ENCODE measurements around the gene MAST4.
"Not testable (repeated sequence)": the region's sequence is repeated elsewhere in the genome, so short reads cannot be mapped to it uniquely, and the experiment has no call there.

MAST4 gene

DNA sequence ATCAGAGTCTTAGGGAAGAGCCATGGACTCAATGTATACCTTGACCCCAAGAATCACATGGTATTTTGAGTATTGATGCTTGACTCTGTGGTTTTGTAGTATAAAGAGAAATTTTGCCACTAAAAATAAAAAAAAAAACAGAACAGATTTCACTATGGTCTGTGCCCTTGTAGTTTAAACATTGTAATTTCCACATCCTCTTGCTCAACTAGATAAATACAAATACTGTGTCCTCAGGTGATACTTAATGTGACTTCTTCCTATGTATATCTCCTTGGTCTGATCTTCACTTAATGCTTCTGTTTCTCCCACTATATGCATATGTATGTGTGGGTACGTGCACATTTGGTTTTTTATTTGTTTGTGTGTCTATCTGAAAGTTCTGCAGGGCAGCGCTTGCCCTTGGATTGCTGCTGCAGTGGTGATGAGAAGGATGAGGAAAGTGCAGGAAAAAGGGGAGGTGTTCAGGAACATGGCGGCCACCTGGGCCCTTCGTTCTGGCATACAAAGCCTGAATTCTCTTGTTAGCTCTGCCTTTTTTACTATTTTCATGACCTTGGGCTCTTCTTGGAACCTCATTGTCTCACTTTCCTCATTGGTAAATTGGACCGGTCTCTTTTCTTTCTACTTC, 222.2 kb downstream of the MAST4 start:
- no peak for DNase-seq

DNA sequence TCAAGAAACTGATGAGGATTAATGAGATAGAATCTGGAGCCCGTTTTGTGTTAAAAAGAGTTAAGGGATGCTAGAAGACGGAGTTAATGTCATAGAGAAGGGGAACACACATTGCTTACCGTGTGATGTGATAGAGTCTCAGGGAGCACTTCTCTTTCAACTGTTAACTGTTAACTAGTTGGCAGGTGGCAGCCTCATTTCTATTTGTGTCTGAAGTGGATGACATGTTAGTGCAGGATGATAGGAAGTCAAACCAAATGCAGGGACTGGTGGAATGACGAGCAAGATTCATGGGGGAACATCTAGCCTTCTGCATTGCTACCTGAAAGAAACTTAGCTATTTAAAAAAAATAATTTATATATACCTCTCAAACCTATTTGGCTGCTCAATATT, 222.7 kb downstream of the MAST4 start:
- DNase-seq, result no peak

DNA sequence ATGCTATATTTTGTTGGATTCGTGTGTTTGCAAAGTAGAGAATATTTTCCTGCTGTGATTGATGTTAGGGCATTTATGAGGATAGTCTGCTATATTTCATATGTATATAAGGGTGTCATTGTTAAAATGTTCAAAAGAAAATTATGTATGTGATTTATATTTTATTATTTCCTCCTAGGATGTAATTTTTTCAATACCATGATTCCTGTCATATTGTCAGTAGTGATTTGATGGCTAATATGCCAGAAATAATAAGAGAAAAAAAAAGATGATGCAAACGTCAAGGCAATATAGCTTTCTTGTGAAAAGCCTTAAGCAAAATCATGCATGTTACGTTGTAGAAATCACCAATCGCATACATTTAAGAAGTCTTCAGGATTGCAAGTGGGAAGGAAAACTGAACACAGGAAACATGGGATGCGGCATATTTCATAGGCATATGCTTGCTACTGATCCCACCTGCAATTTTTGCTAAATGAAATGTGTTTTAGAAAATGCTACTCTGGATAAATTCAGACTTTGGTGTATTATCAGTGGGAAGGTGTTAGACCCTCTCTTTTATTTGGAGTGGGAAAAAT, 224.5 kb downstream of the MAST4 start:
- DNase-seq, result no peak

DNA sequence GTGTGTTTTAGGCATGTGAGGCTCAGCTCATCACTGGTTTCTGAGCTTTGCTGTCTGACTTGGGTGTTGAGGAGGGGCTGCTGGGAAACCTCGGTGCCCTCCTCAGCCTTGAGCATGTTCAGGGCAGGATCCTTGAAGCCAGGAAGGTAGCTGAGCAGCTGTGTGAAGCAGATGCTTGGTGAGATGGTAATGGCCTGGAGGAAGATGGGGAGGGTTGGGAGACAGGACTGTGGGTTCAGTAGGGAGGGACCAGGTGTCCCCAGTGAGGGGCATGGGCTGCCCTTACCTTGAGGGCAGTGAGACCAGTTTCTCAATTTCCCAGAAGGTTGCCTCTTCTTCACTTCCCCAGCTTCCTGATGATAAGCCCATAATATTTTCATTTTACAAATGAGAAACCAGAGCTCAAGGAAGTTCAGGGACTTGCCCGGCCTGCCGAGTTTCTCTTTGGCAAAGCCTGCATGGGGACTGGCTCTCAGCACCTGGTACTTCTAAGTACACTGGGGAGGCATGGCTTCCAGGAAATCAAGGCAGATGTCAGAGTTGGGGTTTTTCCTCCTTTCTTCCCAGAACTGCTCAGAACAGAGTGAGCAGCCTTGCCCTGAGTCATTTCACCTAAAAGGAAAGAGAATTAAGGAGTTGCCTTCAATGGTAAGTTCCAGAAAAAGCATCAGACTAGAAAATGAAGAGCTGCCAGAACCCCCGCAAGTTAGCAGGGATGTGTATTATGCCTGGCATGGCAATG, 225.7 kb downstream of the MAST4 start:
- DNase-seq, result no peak

DNA sequence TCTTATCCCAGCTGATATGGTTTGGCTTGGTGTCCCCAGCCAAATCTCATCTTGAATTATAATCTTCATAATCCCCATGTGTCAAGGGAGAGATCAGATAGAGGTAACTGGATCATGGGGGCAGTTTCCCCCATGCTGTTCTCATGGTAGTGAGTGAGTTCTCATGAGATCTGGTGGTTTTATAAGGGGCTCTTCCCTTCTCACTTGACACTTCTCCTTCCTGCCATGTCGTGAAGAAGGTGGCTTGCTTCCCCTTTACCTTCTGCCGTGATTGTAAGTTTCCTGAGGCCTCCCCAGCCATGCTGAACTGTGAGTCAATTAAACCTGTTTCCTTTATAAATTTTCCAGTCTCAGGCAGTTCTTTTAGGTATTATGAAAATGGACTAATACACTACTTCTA, 226.7 kb downstream of the MAST4 start:
- DNase-seq, result not testable (repeated sequence)

DNA sequence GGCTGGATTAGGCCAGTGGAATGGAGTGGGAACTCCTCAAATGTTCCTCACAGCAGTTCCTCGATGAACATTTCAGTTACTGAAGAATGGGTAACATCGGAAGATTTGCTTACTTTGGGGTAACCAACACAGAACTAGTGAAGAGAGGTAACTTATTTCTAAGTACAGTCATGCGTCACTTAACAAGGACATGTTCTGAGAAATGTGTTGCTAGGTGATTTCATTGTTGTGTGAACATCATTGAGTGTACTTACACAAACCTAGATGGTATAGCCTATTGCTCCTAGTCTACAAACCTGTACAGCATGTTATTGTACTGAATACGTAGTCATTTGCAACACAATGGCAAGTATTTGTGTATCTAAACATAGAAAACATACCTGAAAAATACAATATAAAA, 228.3 kb downstream of the MAST4 start:
- no peak for DNase-seq

DNA sequence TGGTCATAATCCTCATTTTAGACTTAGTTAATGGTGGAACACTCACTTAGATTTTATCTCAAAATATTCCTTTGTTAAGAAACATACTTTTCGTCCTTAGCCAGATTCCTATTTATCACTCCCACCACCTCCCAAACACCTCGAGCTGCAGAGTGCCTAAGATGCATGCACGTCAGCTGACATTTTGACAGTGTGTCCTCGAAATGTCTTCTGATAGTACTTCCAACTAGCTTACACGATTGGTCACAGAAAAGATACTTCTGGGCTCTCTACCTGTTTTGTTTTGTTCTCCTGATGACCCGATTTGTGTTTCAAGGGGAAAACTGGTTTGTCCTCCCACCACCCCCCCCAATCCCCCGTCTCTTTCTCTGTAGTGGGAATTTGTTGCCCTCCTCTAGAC, 230.1 kb downstream of the MAST4 start:
- DNase-seq, result no peak

DNA sequence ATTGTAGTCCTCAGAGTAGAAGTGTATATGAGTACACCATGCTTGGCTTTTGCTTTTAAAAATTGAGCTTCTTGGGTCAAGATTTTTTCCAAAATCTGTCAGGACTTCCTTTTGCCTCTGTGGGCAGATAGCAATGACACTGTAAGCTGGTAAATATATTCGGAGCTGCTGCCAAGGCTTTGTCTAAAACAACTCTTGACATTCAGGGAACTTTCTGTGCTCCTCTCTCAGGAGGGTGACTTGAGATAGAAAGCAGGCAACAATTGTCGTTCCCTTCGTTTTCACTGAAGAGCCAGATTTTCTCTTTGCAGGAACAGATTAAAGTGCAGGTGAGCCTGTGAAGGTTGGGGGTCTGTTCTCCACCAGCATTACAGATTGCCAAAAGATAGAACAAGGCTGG, 230.5 kb downstream of the MAST4 start:
- DNase-seq, result no peak

DNA sequence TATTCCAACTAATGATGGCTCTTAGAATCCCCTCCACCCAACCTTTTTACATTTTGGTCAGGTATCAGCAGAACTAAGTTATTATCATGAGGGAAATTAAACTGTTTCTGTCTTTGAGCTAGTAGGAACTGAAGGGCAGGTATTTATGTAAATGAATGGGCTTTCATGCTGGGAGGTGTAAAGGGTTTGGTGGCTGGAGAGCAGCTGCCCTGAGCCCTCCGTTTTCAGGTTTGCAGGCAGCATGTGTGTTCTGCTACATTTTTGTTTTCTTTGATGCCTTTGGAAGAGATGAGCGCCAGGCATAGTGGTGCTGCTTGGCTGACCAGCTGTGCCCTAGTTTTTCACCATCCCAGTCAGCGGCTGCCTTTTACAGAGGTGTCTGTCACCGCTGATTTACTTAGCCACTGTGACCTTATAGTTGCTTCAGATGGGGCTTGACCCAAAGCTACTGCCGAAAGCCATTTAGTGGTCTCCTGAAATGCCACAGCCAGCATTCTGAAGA, 231.9 kb downstream of the MAST4 start:
- no peak for DNase-seq

DNA sequence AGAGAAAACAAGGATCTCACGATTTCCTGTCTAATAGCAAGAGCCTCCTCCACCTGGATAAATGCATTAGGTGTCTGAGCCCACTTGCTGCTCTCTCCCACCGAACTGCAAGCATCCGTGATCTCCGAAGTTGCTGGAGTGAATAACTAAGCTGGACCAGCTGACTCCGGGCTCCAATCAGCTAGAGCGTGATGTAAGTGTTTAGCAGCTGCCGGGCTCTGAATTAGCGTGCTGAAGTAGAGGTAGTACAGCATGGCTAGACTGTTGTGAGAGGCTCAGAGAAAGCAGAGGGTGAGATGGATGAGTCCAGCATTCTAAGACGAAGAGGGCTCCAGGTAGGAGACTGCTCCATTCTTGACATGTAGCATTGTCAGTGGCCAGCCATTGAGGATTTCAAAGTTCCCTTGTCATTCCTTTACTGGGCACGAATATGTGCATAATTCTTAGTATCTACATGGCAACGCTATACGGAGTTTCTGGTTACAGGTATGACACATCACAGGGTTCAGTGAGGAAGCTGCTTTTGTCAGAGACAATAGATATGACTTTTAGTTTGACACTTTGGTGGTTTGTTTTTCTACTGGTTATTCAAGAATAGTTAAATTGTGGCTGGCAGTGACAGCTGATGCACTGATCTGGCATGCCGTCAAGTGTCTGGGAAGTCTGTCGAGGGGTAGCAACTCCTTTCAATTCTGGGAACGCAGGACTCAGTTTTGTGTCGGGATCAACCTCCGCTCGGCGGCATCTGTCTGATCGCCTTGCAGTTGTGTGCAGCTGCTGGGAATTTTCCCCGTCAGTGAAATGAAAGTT, 232.6 kb downstream of the MAST4 start:
- no peak for DNase-seq

DNA sequence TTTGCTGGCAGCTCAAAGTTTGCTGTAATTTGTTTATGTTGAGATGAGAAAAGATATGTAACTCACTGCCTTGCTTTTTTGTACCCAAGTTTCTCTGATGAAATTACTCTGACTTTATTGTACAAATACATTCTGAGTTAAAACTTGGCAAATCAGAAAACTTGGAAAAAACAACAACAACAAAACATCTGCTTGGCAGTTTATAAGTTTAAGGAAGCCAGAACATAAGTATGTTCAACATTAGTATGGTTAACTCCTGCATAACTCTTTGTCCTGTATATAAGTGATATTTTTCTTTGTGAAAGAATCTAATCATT, 233.1 kb downstream of the MAST4 start:
- DNase-seq, result no peak

DNA sequence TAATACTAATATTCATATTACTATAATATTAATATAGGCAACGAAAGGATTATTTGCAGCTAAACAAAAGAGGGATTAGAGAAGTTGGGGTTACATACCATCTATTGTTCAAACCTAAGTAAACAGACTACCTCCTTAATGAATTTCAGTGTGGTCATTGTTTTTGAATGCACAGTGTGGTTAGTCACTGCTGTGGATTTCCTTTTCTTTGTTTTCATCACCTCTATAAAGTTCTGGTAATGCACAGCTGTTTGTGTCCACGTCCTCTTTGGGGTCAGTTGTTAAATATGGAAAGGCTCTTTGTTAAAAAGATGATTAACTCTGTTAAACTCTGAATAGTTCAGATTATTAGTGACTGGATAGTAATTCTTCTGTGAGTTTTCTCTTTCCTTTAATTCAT, 233.6 kb downstream of the MAST4 start:
- DNase-seq, result no peak

DNA sequence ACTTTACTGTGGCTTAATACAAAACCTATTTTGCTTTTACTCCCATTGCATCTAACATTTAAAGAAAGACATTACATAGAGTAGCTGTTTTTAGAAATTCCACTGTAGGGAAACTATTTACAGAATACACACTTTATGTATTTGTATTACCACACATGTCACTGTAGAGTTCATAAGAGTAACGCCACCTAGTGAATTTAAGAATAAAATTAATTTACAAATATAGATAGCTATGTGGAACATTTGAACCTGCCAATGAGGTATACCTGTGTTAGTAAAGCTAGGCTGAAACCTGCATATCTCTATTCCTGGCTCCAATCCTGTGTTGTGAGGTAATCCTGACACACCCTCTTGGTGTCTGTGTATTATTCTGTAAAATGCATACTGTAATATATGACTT, 234.4 kb downstream of the MAST4 start:
- DNase-seq, result peak in 1 of 2 experiments; percentile 10

DNA sequence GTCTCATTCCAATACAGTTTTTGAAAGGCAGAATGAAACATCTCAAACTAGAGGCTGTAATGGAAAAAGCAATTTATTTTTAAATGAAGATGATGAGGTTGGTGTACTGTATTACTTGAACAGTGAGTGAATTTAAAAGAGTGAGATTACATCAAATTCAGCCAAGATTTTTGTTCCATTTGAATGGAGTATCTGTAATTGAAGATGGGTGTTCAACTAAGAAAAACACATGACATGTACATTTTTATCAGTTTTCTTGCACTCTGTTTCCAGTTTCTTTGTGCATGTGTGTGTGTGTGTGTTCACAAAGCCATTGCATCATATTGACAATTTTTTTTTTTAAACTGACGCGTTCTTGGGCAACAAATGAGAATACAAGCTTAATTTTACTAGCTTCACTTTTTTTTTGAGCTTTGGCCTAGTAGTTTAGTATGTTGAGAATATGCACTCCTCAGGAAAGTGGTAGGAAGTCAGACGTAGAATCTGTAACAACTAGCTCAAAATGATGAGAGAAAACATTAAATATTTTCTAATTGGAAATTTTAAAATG, 243.5 kb downstream of the MAST4 start:
- peak in 1 of 2 experiments; percentile 6 for DNase-seq

DNA sequence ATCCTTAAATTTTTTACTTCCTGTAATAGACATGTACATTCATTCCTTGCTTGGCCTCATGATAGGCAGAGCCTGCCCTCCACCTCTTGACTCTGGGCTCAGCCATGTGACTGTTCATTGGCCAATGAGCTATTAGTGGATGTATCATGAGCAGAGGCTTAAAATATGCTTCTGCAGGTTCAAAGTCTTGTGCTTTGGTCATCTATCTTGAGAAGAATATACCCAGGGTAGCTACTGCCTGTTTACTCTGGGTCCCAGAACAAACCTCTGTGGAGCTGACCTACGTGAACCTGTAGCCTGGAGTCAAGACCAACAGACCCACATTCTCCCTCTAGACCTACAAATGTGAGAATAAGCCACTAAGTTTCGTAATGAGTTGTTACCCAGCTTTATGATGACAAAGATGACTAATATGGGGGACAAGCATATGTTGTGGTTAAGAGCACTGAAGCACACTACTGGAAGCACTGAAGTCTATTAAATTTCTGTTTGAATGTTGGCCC, 244.4 kb downstream of the MAST4 start:
- DNase-seq, result peak; percentile 84 to 87

DNA sequence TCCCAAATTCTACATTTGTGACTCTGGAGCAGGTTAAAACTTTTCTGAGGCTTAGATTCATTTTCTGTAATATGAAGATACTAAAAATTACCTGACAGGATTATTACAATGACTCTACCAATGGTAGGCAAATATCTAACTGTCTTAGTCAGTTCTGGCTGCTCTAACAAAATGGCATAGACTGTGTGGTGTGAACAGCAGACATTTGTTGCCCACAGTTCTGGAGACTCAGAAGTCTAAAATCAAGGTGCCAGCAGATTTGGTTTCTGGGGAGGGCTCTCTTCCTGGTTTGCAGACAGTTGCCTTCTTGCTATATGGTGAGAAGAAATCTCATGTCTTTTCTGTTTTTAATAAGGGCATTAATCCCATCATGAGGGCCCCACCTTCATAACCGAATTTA, 245.1 kb downstream of the MAST4 start:
- DNase-seq, result no peak

DNA sequence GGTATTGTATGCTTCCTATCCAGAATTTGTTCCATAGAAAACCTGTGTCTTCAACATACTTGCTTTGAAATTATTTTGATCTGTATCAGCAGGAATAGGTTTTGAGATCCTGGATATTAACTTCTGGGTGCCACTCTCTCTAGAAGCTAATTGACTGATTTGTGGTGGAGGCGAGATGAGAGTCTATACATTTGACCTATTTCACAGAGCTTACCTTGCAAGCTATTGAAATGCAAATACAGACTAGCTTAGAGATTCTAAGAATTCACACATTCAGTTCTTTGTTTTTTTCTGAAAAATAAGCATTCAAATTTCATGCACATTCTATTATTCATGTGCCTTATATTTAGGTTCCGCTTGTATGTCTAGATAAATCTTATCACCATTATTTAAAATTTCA, 246.3 kb downstream of the MAST4 start:
- DNase-seq, result no peak

DNA sequence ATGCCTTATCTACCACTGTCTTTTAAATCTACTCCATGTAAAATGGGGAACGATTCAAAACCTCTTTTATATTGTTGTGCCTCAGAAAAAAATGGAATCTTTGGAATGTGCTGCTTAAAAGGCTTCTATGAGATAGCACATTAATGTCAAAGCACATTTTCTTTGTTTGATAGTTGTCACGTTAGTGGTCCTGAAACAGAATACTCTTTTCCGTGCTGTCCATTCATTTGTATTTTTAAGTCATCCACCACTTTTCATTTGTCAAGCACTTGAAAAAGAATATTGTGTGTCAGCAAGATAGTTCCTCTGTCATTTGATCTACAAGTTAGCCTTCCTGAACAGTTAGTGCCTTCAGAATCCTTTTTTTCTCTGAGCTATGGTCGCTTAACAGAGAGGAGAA, 246.9 kb downstream of the MAST4 start:
- no peak for DNase-seq

DNA sequence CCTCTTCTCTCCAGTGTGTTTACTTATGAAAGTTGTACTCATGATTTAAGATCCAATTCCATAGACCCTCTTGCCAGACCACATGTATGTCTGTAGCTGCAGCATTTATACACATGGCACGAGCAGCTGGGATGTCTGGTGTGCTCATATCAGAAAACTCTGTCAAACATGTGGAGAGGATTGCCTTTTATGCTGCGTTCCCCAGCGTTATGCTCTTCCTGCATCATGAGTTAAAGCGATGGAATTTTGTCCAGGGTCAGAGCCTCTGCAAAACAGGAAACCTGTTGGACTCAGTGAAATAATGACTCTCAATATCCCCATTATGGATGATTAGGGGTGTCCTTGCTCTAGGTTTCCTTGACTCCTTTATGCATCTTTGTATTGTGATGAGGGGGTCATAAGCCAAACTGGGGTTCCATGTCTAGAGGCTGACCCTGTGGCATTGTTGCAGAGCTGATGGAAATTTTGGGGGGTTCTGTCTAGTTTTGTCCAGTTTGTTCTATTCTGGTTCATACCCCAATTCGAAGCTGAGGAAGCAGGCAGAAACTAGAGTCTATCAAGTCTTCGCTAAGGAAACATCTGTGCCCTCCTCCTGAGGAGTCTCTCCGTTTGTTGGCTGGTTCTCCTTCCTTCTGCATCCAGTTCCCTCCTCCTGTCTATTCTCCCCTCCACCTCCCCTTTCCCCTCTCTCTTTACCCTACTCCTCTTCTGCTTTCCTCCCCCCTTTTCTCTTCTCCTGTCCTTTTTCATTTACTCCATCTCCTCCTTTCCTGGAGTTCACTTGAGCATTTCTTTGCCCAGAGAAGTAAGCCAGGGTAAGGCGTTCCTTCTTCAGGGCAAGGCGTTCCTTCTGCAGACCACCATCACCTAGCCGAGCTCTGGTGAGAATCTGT, 252.8 kb downstream of the MAST4 start:
- DNase-seq, result no peak

DNA sequence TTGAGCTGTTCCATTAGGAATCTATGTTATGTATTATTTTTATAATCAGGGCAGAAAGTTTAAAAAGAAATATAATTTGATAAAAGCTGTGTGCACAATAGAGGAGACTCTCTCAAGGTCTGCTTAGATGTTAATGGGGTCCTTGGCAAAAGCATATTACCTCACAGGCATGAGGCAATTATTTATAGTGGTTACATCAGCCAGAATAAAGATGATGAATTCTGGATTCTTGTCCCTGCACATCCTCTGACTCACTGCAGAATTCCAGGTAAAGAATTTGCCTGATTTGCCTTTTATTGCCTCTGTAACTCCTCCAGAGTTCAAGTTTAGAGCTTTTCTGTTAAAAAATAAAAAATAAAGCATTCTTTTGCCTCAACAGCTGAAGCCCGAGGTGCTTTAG, 253.6 kb downstream of the MAST4 start:
- DNase-seq, result no peak

DNA sequence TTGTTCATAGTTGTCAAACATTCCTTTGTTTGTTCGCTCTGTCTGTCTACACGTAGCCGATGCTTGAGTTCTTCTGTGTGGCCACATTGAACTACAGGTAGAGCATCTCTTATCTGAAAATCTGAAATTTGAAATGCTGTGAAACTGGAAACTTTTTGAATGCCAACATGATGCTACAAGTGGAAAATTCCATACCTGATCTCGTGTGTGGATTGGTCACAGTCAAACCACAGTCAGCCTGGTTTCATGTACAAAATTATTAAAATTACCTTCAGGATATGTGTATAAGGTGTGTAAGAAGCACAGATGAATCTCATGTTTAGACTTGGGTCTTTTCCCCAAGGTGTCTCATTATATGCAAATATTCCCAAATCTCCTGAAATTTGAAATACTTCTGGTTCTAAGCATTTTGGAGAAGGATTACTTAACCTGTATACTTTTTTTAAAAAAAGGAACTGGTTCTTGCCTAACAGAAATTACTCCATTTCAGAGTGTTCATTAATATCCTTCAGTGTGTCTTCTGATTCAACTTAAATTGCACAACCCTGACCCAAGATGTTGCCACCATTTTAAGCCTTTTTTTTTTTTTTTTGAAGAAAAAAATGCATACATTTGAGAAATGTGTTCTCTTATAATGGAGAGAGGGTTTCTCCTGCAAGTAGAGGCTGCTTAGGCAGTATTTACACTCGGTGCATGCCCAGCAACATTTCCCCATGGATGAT, 254.3 kb downstream of the MAST4 start:
- DNase-seq, result peak; percentile 92 to 94

Measured in AML-193 (cell line).